Stimulated activated CD4-positive, alpha-beta T cell treated with anti-CD3 and anti-CD28 coated beads, Interleukin-15, amount 100 ng/mL, for 48 hours (primary cell): ENCODE results near the gene SBDS.

Source experiments
- DNase-seq, 2 donors: peaks; one replicate each; pipeline ENCODE4 v3.0.0-alpha.2; 2020; ENCODE audit warnings: low read depth in 2 of 2

Gene SBDS

DNA sequence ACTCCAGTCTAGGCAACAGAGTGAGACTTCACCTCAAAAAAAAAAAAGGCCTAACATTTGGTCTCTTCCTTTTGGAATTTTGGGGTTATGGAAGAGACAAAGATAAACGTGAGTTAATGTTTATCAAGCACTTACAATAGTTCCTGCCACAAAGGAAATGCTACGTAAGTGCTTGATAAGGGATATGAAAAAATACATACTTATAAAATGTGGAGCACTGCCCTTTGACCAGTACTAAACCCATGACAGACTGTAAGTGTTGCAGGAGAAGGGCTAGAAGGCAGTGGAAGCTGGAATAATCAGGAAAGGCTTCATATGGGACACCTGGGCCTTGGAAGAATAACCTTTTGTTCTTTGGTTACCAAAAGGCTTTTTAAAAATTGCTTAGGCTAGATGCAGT, 48.8 kb downstream of the SBDS start:
- no peak for DNase-seq

GRCh38 chr7:66939325-66939724, 56.1 kb downstream of the SBDS start:
- no peak for DNase-seq

DNA sequence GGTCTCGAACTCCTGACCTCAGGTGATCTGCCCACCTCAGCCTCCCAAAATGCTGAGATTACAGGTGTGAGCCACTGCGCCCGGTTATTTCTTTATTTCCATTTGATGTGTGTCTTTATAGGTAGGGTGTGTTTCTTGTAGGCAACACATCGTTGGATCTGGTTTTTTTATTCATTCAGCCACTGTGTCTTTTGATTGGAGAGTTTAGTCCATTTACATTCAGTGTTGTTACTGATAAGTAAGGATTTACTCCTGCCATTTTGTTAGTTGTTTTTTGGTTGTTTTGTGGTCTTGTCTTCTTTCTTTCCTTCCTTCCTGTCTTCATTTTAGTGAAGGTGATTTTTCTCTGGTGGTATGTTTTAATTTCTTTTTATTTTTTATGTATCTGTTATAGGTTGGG, 57.4 kb downstream of the SBDS start:
- no peak for DNase-seq
